NCI-H1417 (cell line): Measurements from ENCODE around the gene ELMOD2.
"Not testable (repeated sequence)": the region's sequence is repeated elsewhere in the genome, so short reads cannot be mapped to it uniquely, and the experiment has no call there.

Source experiments
- DNase-seq, 3 experiments: peaks; one replicate each; lab custom pipeline; 2025; lab: John Stamatoyannopoulos, UW

ELMOD2 gene, protein sequence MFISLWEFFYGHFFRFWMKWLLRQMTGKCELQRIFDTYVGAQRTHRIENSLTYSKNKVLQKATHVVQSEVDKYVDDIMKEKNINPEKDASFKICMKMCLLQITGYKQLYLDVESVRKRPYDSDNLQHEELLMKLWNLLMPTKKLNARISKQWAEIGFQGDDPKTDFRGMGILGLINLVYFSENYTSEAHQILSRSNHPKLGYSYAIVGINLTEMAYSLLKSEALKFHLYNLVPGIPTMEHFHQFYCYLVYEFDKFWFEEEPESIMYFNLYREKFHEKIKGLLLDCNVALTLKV

DNA sequence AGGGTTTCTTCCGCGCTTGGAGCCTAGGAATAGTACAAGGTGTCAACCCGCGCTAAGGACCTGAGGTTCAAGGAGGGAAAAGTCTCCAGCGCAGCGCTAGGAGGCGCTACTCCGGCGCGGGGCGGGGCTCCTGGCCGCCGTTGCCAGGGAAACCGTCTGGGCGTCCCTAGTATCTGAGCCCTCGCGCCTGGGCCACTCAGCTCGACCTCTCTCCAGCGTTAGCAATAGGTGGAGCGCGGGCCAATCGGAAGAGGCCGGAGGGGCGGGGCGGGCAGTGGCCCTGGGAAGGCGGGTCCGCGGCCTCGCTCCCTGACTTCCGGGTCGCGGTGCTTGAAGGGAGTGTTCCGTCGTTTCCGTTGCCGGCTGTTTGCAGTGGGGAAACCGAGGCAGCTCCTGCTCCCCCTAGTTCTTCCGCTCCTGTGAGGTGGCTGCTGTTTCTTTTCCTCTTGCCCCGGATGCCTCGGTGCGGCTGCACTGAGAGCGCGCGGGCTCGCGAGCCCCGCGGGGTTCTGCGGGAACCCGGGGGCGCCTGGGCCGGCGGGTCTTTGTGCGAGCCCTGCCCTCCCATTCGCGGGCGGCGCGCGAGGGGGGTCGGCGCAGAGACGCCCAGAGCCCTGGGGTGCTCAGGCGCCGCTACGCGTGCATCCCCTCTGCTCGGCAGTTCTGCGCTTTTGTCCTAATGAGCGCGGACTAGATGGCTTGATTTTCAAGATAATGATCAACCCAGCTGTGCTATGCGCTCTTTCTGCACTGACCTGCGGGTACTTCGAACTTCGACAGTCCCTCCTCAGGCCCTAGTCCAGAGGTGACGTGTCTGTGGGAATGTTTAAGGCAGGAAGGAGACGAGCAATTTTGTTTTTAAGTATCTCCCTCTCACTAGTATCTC, at the start of gene ELMOD2:
ELMOD2 (plus strand) TSS at position 312 of the 886 bp plus-strand sequence. CDS start 1,261 bp downstream, outside the sequence.
- peak; percentile 91 to 99 (median 97) for DNase-seq

GRCh38 chr4:140483445-140483844, 40.5 kb upstream of the ELMOD2 start:
- no peak for DNase-seq

DNA sequence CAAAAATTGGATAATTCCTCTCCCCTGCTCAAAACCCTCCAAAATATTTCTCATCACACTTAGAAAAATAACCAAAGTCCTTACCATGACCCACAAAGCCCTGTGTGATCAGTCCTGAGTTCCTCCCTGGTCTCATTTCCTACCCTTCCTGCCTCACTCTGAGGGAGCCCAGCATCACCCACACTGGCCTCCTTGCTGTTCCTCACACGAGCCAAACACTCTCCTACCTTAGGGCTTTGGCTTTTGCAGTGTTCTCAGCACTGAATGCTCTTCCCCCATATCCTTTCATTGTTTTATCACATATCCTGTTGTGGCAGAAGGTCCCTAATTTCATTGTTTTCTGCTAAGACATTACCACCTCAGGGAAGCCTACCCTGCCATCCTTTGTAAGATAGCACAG, 38.0 kb upstream of the ELMOD2 start:
- DNase-seq, result no peak

DNA sequence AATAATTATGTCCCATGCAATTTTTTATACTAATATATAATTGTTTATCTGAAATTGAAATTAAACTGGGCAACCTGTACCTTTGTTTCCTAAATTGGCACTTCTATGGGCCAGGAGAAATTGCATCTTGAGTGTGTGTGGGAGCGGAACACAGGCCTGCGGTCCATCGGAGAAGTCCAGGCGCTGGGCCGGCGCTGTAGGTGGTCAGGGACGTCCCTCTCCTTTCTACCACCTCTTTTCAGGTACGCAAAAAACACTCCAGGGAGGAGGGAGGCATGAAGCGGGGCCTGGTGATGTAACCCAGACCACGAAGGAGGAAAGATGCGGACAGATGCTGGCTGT, 26.6 kb upstream of the ELMOD2 start:
- no peak for DNase-seq

DNA sequence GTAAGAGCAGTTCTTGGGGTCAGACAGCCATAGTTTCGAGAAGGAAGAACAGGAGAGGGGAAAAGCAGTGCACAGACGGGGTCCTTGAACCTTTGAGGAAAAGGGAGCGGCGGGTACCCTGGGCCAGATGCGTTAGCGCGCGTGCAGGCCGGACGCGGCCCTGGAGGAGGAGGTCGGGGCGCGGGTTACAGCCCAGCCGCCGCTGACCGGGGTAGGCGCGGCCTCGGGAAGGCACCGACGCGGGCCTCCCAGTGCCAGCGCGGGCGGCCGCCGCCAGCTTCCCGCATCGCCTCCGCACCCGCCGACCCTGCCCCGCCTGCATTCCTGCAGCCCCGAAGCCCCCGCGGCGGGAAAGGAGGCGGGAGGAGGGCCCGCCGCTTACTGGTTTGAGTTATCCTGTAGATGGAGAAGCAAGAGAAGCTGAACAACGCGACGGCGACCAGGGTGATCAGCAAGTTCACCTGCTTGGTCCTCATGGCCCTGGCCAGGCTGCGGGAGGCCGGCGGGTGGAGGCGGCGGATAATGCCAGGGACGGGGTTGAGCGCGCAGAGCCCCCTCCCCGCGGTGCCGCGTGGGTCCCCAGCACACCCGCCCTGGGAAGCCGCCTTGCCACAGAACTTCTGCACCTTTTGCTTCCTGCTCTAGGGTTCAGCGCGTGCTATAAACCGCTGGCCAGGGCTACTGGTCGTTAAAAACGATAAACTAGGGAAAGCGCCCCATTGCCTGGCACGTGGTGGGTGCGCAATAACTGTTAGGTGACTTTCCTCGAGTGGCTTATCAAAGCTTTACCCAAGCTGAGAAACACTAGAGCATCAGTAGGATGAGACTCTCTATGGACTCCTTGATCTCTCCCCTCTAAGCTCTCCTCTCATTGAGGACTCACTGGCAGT, 26.0 kb upstream of the ELMOD2 start, which contains the start of gene MGAT4D:
MGAT4D (minus strand) TSS at position 547 of the 890 bp plus-strand sequence; CDS start at position 476, 71 bp downstream.
- no peak for DNase-seq

GRCh38 chr4:140499391-140499790, 24.6 kb upstream of the ELMOD2 start:
- peak in 1 of 3 experiments; percentile 10 for DNase-seq

DNA sequence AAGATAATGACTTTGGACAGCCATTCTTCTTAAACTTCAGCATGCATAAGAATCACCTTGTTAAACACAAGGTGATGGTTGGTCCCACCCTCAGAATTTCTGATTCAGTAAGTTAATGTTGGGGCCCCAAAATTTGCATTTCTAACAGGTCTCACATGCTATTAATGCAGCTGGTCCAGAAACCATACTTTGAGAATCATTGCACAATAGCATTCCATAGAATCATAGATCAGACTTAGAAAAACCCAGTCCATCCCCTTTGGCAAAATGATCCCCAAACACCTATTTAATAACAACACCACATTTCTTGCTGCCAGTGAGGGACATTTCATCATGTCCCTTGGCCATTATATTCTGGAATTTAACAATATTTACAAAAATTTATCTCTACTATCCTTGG, 19.7 kb upstream of the ELMOD2 start:
- DNase-seq, result no peak

DNA sequence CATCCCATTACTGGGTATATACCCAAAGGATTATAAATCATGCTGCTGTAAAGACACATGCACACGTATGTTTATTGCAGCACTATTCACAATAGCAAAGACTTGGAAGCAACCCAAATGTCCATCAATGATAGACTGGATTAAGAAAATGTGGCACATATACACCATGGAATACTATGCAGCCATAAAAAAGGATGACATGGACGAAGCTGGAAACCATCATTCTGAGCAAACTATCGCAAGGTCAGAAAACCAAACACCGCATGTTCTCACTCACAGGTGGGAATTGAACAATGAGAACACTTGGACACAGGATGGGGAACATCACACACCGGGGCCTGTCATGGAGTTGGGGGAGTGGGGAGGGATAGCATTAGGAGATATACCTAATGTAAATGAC, 10.2 kb upstream of the ELMOD2 start:
- not testable (repeated sequence) for DNase-seq

DNA sequence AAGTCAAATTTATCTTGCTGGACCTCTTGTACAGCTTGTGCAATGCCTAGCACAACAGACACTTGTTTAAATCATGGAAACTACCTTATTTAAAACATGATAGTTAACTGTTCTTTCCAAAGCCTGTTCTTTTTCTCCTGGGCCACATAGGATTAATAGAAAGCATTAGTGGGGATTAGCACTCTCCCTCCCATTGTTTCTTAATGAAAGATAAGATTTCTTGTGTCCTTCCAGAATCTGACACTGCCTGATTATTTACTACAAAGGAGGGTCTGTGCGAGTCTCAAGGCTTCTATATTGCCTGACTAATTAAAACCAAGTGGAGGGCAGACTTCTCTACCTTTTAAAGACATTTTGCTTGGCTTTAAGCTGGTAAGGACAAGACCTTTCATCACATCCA, 8.5 kb upstream of the ELMOD2 start:
- no peak for DNase-seq

DNA sequence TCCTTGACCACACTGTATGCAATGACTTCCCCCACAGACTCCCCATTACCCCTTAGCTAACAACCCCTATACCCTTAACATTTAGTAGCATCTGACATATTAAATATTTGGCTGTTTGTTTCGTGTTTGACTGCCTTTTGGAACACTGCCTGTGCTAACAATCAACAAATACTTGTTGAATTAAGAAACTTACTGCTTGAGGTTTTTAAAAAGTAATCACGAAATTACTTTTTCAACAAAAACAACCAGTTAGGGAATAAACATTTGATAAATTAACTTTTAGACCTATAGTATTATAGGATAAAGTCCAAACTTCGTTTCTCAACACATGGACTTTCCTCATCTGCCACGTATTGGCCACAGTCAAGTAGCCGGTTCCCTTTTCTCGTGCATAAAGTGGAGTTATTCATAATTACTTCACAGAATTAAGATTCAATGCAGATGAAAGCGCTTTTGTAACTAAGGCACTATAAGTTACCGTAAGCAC, 555 bp upstream of the ELMOD2 start:
- no peak for DNase-seq

DNA sequence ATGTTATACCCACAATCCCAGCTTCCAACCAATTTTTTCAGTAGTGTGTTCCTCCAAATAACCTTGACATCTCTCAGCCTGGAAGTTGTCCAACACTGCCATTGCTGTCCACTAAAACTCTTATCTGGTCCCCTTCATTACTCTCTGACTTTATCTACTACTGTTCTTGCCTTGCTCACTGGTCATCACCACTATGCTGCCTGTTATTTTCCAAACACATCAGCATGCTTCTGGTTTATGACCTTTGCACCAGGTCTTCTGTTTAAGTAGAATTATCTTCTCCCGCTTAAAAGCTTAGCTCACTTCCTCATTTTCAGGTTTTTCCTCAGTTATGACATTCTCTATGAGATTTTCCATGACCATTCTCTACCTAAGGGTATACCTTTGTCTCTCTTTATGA, 5.5 kb downstream of the ELMOD2 start:
- DNase-seq, result no peak

- DNase-seq, result no peak
These were observed 10.0 kb downstream of the ELMOD2 start for GRCh38 chr4:140533951-140534480.

DNA sequence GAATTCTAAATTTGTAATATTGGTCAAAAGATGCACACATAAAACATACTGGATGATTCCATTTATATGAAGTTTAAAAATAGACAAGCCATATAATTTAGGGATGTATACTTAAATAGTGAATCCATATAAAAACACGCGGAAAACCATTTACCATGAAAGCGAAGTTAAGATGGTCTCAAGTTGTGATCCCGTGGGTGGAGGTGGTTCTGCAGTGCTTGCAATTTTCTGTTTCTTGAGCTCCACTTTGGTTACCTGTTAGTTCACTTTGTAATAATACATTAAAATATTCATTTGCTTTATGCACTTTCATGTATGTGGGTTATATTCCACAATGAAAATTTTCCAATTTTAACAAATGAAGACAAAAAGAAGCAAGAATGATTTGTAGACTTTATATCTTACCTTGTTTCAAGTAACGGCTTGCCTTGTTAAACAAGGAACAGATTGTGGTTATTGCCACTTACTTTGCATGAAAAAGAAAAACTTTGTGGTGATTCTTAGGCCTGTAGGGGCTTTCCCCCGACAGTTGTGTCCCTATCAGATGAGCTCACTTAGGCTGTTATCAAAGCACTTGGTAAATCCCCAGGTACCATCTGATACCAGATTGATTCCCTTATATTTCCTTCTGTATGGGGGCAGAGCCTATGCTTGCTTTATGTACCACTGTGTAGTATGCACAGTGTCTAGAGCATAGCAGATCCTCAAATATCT, 32.6 kb downstream of the ELMOD2 start:
- DNase-seq, result no peak

DNA sequence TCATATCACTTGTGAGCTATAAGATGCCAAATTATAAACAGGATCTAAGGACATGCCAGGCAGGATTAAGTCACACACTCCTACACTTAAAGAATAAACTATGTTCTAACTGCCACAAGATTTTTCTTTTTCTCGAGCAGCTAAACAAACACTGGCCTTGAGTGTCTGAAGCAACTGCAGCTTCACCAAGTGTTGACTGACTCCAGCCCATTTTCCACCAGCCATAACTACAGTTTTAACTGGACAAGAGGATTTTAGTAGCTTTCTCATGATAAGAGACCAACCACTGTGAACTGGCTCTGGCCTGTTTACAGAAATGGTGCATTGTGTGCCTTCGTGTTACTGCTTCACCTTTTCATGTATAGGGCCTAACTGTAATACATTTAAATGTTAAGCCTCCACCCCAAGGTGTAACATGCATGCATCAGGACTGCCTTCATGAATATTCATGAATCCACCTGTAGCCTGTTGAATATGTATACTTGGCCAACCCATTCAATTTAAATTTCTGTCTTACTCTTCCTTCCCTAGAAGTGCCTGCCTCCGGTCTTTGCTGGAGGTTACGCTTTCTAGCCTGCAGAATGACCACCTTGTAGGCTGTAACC, 34.0 kb downstream of the ELMOD2 start:
- DNase-seq, result no peak

DNA sequence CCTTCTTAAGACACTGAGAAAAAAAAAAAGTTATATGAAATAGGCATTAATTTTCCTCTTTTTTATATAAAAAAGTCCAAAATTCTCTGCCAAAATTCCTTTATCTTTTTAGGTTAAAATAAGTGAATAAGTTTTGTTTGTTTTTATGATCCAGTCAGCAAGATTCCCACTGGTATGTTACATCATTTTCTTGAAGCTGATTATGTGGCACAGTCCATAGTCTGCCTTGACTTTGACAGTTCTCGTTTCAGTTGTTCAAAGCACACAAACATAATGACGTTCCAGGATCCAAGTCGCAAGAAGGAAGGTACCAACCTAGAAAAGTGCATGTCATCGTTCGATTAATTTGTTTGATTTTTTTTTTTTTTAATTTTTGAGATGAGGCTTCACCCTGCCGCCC, 35.7 kb downstream of the ELMOD2 start:
- DNase-seq, result no peak

DNA sequence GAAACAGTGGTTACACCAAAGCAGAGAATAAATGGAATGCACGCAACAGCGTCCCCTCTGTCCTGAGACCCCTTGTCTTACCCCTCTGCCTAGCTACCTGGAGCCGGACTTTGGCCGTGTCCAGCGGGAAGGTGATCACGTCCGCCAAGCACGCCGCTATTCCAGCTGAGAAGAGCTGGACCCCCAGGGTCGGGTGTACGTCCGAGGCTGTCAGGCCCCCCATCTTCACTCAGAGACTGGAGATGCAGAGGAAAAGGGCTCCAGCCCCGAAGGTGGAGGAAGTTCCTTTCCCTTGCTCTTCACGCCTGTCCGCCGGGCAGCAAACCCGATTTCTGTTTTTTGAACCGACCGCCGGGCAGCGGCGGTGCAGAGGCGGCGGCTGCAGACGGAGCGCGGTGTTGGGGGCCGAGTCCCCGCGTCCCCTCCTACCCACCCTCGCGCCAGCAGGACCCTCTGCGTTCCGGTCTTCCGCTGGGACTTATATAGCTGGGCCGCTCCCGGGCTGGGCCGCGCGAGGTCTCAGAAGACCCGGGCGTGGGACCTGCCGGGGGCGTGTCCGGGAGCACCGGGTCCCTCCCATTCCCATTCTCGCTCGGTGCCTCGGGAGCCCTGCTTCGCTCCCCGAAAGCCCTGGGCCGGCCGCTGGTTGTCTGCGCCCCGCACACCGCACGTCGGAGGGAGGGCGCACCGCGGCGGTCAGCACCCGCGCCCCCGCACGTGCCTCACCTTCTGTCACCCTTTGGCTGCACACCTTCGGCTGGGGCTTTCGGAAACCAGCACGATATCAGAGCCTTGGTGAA, 44.7 kb downstream of the ELMOD2 start, which contains the start of gene UCP1:
UCP1 (minus strand) TSS at position 455 of the 800 bp plus-strand sequence; CDS start at position 223, 232 bp downstream.
- DNase-seq, result peak in 2 of 3 experiments; percentile 21 to 28

DNA sequence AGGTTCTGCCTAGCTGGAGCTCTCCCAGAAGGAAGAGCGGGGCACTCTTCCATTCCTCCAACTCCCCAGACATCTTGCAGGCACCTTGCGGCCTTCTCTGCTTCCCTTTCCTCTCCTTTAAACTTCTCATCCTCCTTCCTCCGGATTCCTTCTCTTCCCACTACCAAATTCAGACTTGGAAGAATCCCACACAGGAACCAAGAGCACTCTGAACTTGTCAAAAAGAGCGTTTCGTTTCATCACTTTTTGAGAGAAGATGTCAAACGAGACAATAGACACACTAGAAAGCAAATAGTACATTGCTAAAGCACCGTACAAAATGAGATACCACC, 45.3 kb downstream of the ELMOD2 start:
- peak in 1 of 3 experiments; percentile 21 for DNase-seq

- no peak for DNase-seq
These were observed 47.7 kb downstream of the ELMOD2 start for GRCh38 chr4:140571620-140572019.

- DNase-seq, result no peak
These were observed 51.5 kb downstream of the ELMOD2 start for GRCh38 chr4:140575489-140575888.

- peak in 2 of 3 experiments; percentile 53 to 65 for DNase-seq
These were observed 55.3 kb downstream of the ELMOD2 start for GRCh38 chr4:140579278-140579677.
